D721Med (cell line): ENCODE data around the gene ANKIB1.

Experiments
- DNase-seq: peaks from one replicate; pipeline ENCODE4 v3.0.0; 2011; ENCODE audit warnings: low spot score; ENCODE audit not compliant: insufficient read length
- FAIRE-seq: peaks from 2 replicates; lab custom pipeline; 2011; peaks lifted over from hg19 to GRCh38; lab: Jason Lieb, UNC
- TF ChIP-seq, protein P1 (sequence below): IDR thresholded peaks from 2 replicates; pipeline ENCODE4 v1.5.1; 2012; ENCODE audit warnings: mild to moderate bottlenecking, control low read depth; ENCODE audit not compliant: insufficient read depth; ENCODE audit errors: missing control alignments

Gene ANKIB1

DNA sequence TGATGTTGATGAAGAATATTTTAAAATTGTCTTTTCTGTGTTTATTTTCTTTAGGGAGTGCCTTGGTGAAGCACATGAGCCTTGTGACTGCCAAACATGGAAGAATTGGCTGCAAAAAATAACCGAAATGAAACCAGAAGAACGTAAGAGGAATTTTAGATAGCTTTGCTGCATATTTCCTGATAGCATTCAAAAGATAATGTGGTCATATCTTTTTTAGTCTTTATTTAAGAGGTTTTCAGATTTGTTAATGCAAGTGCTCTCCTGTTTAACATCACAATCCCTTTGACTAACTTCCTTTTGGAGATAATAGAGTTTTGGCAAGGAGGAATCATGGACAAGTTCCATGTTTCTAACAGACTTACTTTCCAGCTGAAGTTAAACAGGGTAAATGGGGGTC is 116.4 kb downstream of the ANKIB1 start:
- DNase-seq: no peak
- TF ChIP-seq, protein P1, sequence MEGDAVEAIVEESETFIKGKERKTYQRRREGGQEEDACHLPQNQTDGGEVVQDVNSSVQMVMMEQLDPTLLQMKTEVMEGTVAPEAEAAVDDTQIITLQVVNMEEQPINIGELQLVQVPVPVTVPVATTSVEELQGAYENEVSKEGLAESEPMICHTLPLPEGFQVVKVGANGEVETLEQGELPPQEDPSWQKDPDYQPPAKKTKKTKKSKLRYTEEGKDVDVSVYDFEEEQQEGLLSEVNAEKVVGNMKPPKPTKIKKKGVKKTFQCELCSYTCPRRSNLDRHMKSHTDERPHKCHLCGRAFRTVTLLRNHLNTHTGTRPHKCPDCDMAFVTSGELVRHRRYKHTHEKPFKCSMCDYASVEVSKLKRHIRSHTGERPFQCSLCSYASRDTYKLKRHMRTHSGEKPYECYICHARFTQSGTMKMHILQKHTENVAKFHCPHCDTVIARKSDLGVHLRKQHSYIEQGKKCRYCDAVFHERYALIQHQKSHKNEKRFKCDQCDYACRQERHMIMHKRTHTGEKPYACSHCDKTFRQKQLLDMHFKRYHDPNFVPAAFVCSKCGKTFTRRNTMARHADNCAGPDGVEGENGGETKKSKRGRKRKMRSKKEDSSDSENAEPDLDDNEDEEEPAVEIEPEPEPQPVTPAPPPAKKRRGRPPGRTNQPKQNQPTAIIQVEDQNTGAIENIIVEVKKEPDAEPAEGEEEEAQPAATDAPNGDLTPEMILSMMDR: no peak
- no peak for FAIRE-seq

DNA sequence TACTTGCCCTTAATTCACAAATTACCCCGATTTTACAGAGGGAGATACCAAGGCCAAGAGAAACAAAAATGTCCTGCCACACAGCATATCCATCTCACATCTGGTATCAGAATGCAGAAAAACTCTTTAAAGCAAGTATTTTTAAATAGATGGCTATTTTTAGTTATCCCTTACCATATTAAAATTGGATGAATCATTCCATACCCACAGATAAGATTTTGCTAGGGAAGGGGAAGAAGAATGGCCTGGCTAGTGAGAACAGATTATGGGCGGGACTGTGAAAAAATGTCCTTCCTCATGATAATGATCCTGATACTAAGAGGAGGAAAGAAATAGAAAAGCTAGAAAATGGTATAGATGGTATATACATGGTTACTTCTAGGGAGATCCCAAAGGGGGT is 121.0 kb downstream of the ANKIB1 start:
- no peak for DNase-seq
- TF ChIP-seq, protein P1: no peak
- no peak for FAIRE-seq

DNA sequence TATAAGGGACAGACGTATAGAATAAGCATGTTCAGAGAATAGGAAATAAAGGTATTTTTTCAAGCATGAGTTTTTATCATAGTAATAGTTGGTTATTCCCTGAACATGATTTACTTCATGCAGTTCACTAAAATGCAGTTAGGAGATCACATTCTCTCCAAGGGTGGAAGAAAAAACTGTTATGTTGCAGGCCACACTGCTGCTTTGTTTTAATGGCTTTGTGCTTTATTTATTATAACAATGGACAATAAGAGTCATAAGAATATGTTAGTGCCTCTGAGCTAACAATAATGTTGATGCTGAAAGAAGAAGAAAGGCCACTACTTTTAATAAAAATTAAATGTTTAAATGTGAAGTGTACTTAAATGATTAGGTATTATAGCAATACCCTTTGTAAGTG is 123.0 kb downstream of the ANKIB1 start:
- no peak for FAIRE-seq
- DNase-seq: no peak

DNA sequence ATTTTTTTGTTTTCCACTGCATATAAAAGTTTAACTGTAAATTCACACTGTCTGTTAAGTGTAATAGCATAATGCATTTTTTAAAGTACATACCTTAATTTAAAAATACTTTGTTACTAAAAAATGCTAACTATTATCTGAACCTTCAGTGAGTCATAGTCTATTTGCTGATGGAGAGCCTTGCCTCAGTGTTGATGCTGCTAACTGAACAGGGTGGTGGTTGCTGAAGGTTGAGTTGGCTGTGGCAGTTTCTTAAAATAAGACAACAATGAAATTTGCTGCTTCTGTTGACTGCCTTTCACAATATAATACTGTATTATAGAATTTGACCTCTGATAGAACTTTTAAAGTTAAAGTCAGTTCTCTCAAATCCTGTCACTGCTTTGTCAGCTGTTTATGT is 129.2 kb downstream of the ANKIB1 start:
- DNase-seq (no peak), FAIRE-seq (no peak)
- TF ChIP-seq, protein P1: no peak

More for the DNA sequence above, 123.0 kb downstream of the ANKIB1 start:
- TF ChIP-seq, protein P1: no peak

DNA sequence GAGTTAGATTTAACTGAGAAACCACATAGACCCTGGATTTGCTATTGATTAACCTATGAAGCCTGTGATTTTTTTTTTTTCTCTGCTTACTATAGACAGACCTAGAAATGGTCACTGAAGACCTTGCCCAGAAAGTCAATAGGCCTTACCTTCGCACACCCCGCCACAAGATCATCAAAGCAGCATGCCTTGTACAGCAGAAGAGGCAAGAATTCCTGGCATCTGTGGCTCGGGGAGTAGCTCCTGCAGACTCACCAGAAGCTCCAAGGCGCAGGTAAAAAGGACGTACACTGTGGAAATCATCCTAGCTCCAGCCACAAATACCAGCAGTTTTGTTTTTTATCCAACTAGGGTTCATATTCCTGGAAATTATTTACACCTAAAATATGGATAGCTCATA is 145.3 kb downstream of the ANKIB1 start:
- no peak for DNase-seq
- FAIRE-seq: no peak

DNA sequence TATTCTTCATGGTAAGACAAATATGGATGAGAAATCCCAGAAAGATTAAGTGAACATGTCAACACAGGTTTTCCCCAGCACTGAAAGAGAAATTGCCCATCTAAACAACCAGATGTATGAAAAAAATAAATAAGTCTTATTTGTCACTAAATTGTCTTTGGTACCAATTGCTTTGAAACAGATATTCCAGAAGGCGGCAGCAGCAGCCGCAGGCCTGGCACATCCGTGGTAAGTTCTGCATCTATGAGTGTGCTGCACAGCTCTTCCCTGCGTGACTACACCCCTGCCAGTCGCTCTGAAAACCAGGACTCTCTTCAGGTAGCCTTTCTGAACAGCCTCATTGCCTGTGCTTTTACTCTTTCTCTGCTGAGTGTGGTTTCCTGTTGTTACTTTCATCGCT is 151.8 kb downstream of the ANKIB1 start:
- no peak for FAIRE-seq
- TF ChIP-seq, protein P1: no peak
- DNase-seq: no peak

More for the DNA sequence above, 145.3 kb downstream of the ANKIB1 start:
- TF ChIP-seq, protein P1: no peak

DNA sequence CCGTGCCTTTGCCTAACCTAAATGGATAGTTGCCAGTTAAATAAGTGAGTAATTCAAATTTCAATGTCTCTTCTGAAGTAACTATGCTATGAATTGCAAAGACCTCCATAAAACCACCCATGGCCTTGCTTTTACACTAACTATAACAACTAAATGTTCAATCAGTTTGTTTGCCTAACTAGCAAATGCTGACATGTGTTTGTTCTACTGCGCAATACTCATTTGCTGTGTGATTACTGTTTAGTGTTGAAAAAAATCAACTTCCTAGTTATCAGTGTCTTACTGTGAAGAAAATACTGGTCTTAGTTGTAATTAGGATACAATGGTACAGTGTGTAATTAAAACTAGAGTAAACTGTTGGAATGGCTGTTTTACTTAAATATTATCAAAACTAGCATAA is 154.2 kb downstream of the ANKIB1 start:
- TF ChIP-seq, protein P1: no peak
- FAIRE-seq: no peak
- no peak for DNase-seq
